Non-pigmented ciliary epithelial cell (primary cell): ENCODE measurements around the gene CLSTN1.
"Not testable (repeated sequence)": the region's sequence is repeated elsewhere in the genome, so short reads cannot be mapped to it uniquely, and the experiment has no call there.

ENCODE experiments used
- DNase-seq: peaks from one replicate; pipeline ENCODE4 v3.0.0-alpha.2; 2010; ENCODE audit warnings: low read depth

The CLSTN1 gene

DNA sequence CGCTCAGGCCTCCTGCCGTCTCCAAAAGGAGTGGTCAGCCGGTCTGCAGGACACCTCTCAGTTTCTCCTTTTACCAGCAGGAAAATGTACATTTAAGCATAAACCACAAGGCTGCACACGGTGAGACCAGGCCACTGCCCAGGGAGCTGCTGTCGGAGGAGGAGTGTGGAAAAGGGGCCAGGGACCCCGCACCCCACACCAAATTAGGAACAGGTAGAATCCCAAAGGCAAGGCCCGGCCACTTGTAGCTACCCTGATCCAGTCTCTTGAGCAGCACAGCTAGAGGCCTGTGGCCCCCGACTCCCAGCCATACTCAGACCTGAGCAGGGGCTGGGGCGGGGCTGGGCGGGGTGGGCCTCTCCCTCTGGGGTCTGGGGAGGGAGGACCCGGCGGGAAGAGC is 94.2 kb downstream of the CLSTN1 start:
- DNase-seq: no peak

DNA sequence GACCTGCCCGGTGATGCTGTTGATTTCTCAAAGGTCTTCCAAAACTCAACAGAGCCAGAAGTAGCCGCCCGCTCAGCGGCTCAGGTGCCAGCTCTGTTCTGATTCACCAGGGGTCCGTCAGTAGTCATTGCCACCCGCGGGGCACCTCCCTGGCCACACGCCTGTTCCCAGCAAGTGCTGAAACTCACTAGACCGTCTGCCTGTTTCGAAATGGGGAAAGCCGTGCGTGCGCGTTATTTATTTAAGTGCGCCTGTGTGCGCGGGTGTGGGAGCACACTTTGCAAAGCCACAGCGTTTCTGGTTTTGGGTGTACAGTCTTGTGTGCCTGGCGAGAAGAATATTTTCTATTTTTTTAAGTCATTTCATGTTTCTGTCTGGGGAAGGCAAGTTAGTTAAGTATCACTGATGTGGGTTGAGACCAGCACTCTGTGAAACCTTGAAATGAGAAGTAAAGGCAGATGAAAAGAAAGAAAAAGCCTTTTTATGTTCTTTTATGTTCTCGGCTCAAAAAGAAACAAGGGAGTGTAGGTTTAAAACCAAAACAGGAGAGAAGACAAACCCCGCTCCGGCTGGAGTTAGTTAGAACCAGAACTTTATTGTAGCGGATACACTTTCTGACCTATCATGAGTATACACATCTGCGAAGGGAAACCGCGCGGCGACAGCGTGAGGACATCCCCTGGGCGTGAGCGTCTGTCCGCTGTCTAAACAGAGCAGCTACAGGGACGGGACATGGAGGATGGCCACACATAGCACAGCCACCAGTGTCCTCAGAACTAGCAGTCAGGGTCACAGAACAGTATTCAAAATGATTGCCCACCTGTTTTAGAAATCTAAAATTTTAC is 95.1 kb downstream of the CLSTN1 start:
- DNase-seq: no peak

DNA sequence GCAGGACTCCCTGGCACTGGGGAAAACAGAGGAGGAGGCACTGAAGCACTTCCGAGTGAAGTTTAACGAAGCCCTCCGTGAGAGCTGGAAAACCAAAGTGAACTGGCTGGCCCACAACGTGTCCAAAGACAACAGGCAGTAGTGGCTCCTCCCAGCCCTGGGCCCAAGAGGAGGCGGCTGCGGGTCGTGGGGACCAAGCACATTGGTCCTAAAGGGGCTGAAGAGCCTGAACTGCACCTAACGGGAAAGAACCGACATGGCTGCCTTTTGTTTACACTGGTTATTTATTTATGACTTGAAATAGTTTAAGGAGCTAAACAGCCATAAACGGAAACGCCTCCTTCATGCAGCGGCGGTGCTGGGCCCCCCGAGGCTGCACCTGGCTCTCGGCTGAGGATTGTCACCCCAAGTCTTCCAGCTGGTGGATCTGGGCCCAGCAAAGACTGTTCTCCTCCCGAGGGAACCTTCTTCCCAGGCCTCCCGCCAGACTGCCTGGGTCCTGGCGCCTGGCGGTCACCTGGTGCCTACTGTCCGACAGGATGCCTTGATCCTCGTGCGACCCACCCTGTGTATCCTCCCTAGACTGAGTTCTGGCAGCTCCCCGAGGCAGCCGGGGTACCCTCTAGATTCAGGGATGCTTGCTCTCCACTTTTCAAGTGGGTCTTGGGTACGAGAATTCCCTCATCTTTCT is 96.7 kb downstream of the CLSTN1 start:
- no peak for DNase-seq

DNA sequence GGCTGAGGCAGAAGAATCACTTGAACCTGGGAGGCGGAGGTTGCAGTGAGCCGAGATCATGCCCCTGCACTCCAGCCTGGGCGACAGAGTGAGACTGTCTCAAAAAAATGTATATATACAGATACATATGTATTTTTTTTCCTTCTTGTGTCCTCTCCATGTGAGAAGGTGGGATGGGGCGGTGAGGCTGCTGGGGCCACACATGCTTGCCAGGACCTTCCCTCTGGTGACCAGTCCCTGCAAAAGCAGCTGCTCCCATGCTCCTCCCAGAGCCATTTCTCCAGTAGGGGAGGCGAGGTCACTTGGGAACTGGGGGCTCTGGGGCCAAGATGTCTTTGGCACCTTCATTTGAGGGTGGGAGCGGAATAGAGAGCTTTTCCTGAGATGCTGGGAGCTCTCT is 97.4 kb downstream of the CLSTN1 start:
- no peak for DNase-seq

DNA sequence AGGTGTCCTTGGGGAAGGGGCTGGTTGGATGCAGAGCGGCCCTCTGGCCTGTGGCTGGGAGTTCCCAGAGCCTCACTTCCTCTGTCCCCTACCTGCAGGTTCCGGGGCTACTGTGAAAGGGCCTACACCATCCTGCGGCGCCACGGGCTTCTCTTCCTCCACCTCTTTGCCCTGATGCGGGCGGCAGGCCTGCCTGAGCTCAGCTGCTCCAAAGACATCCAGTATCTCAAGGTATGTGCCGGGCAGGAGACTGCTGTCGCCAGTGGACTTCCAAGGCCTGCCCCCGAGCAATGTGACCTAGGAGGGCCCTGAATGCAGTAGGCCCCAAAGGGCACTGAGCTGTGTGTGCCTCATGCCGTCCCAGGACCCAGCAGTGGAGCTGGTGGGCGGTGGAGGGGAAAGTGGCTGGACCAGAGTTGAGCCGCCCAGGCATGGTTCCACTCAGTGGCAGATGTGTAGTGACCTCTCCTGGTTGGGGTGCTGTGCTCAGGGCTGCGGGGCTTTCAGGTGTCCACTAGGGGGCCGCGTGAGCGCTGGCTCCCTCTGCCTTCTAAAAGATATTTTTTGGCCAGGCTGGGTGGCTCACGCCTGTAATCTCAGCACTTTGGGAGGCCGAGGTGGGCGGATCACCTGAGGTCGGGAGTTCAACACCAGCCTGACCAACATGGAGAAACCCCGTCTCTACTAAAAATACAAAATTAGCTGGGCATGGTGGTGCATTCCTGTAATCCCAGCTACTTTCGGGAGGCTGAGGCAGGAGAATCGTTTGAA is 98.9 kb downstream of the CLSTN1 start:
- no peak for DNase-seq

DNA sequence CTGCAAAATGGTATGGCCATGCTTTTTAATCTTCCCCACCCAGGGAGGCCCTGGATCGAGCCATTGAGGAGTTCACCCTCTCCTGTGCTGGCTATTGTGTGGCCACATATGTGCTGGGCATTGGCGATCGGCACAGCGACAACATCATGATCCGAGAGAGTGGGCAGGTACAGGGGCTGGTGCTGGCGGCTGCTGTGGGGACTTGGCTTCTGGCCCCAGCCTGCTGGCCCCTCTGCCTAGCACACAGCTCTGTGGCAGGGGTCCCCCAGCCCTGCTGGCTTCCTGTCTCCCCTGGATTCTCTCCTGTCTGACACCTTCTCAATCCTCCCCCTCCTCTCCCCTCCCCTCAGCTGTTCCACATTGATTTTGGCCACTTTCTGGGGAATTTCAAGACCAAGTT is 99.8 kb downstream of the CLSTN1 start:
- DNase-seq: no peak

DNA sequence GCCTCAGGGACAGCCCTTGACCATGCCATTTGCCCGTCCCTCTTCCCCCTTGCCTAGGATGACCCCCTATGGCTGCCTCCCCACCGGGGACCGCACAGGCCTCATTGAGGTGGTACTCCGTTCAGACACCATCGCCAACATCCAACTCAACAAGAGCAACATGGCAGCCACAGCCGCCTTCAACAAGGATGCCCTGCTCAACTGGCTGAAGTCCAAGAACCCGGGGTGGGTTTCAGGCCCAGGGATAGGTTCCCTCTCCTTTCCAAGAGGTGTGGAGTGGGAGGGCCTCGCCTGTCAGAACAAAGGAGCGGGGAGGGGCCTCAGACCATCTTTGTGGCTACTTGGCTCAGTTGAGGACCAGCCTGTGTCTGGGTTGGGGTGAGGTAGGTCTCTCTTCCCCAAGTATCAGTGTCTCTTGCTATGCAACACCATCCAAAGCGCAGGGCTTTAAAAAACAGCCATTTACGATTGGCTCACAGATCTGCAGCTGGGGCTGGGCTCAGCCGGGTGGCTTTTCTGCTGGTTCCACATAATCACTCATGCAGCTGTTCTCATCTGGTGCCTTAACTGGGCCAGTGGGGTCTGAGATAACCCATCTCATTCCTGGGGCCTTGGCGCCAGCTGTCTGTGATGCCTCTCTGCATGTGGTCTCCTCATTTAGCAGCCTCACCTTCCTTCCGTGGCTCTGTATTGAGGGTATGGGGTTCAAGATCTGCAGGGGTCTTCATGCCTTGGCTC is 100.5 kb downstream of the CLSTN1 start:
- DNase-seq: no peak

DNA sequence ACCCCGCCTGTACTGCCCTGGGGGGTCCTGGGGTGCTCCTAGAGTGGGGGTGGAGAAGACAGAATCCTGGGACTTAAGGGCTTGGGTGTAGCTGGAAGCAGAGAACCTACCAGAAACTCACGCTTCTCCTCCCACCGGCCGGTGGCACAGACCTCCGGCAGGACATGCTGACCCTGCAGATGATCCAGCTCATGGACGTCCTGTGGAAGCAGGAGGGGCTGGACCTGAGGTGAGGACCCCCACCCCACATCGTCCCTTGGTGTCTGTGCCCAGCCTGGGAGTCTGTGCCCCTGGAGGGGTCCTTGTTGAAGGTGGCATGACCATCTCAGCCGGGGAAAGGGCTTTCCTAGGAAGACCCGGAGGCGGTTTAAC is 101.4 kb downstream of the CLSTN1 start:
- DNase-seq: no peak

DNA sequence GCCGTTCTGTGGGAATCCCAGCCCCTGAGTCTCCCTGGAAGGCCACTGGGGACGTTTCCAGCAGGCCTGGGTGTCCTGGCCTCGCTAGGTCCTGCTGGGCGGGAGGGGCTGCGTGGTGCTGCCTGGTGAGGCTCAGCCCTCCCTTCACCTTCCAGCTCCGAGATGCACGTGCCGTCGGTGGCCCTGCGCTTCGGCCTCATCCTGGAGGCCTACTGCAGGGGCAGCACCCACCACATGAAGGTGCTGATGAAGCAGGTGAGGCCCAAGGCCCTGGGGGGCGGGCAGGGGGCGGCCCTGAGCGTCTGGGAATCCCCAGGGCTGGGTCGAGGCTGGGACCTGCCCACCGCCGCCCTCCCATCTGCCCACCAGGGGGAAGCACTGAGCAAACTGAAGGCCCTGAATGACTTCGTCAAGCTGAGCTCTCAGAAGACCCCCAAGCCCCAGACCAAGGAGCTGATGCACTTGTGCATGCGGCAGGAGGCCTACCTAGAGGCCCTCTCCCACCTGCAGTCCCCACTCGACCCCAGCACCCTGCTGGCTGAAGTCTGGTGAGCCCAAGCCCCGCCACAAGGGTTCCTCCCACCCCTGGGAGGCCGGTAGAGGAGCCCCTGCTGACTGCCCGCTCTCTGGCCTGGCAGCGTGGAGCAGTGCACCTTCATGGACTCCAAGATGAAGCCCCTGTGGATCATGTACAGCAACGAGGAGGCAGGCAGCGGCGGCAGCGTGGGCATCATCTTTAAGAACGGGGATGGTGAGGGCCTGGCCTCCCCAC is 102.0 kb downstream of the CLSTN1 start:
- DNase-seq: no peak

DNA sequence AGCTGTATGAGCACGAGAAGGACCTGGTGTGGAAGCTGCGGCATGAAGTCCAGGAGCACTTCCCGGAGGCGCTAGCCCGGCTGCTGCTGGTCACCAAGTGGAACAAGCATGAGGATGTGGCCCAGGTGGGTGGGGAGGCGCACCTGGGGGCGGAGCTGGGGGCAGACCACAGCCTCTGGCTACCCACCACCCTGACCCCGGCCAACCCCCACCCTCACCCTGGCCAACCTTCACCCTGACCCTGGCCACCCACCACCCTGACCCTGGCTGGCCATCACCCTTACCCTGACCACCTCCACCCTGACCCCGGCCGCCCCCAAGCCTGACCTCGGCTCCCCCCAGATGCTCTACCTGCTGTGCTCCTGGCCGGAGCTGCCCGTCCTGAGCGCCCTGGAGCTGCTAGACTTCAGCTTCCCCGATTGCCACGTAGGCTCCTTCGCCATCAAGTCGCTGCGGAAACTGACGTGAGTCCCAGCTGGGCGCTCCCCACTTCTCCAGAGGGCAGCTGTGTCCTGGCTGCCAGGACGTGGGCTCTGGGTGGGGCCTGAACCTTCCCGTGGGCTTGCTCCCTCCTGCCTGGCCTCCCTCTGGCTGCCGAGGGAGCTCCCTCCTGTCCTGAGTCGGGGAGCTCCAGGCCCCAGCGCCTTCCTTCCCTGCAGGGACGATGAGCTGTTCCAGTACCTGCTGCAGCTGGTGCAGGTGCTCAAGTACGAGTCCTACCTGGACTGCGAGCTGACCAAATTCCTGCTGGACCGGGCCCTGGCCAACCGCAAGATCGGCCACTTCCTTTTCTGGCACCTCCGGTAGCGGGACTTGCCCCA is 102.8 kb downstream of the CLSTN1 start:
- no peak for DNase-seq

DNA sequence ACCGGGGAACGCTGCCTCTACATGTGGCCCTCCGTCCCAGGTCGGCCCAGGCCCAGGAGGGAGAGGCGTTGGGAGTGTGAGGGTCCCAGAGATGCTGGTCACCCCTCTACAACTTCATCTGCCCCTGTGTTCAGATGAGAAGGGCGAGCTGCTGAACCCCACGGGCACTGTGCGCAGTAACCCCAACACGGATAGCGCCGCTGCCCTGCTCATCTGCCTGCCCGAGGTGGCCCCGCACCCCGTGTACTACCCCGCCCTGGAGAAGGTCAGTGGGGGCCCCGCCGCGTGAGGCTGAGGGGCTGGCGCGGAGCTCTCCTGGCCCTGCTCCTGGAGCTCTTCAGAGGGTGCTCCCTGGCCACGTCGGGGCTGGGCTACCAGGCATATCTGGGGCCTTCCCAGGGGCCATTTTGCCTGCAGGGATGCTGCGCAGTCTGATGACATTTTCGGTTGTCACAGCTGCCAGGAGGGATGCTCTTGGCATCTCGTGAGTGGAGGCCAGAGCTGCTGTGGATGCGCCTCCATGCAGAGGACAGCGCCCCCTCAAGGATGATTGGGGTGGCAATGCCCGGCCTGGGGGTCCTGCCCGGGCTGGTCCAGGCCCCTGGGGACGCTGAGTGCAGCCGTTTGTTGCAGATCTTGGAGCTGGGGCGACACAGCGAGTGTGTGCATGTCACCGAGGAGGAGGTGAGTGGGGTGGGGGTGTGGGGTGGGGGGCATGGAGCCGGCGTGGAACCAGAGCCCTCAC is 103.6 kb downstream of the CLSTN1 start:
- DNase-seq: no peak

DNA sequence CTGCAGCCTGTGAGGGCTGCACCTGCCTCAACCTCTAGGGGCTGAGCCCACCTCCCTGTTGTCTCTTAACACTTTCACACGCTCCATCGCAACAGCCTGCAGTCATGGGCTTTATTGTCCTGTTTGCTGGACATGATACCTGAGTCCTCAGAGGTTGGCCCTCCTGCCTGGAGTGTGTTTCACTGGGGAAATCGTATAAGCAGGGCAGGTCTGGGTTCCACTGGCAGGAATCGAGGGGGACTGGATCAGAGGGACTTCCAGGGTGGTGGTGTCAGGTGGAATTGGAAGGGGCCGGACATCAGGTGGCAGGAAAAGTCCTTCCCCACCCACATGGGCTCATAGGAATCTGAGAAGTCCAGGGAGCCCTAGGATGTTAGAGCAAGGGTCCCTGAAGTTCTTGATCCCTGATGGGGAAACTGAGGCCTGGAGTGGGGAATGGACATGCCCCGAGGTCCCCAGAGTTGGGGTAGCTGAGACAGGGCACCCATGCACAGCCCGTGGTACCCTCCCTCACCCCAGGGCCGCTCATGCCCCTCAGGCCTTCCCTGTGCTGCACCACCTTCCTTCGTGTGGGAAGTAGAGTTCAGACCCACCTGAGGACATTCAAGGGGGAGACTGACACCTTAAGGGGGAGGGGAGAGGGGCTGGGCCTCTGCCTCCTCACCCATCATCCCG is 105.6 kb downstream of the CLSTN1 start:
- no peak for DNase-seq

DNA sequence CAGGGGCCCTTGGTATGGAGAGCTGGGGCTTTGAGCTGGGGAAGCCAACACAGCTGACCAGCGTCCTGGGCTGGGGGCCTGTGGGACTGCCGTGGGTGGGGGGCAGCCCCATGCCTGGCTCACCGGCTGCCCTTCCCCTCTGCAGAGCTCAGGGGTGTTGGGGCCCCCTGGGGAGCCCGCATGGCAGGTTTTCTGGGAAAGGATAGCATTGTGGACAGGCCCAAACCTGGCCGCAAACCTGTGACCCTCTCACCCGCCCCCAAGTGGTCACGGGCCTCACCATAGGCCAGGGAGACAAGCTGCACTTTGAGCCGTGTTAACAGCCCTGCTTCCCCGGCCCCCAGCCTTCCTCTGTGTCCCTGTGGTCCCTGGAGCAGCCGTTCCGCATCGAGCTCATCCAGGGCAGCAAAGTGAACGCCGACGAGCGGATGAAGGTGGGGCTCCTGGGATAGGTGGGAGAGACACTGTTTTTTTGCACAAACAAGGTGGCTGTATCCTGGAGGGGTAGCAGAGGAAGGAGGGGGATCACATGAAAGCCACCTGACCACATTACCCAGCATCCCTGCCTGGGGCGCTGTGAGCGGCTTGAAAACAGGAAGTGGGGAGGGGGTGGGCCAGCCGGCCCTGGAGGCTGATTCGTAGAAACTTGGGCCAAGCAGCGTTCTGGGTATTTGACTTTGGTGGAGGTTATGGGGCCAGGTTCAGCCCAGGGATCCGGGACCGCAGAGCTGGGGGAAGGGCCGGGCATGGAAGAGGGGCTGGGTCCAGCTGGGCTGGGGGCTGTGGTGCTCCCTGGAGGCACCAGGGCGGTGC is 106.4 kb downstream of the CLSTN1 start:
- DNase-seq: no peak

DNA sequence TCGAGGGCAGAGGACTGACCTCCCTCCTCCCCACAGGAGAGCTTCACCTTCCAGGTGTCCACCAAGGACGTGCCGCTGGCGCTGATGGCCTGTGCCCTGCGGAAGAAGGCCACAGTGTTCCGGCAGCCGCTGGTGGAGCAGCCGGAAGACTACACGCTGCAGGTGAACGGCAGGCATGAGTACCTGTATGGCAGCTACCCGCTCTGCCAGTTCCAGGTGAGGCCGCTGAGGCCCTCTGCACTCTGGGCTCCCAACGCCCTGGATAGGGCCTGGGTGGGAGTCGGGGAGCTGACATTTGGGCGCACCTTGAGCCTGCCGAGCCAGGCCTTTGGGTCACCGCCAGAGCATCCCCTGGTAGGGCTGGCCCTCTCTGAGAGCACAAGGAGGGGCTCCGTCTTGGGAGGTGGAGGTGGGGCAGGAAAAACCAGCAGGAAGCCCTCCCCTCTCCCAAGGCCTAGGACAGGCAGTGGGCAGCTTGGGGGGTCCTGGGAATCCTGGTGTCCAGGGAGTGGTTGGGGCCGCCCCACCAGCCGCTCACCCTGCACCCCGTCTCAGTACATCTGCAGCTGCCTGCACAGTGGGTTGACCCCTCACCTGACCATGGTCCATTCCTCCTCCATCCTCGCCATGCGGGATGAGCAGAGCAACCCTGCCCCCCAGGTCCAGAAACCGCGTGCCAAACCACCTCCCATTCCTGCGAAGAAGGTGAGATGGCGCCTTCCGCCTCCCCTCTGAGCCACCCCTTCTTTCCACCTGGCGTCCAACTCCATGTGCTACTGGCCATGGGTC is 107.2 kb downstream of the CLSTN1 start:
- no peak for DNase-seq

DNA sequence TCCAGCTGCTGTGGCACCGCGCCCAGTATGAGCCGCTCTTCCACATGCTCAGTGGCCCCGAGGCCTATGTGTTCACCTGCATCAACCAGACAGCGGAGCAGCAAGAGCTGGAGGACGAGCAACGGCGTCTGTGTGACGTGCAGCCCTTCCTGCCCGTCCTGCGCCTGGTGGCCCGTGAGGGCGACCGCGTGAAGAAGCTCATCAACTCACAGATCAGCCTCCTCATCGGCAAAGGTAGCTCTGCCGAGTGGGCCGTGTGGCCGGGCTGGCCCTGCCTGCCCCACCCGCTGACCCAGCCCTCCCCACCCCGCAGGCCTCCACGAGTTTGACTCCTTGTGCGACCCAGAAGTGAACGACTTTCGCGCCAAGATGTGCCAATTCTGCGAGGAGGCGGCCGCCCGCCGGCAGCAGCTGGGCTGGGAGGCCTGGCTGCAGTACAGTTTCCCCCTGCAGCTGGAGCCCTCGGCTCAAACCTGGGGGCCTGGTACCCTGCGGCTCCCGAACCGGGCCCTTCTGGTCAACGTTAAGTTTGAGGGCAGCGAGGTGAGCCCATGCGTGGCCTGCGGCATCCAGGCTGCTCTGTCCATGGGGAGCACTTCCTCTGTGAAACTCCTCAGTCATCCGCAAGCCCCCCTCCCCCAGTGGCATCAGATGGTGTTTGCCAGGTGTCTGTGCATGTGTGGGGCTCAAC is 108.1 kb downstream of the CLSTN1 start:
- no peak for DNase-seq

DNA sequence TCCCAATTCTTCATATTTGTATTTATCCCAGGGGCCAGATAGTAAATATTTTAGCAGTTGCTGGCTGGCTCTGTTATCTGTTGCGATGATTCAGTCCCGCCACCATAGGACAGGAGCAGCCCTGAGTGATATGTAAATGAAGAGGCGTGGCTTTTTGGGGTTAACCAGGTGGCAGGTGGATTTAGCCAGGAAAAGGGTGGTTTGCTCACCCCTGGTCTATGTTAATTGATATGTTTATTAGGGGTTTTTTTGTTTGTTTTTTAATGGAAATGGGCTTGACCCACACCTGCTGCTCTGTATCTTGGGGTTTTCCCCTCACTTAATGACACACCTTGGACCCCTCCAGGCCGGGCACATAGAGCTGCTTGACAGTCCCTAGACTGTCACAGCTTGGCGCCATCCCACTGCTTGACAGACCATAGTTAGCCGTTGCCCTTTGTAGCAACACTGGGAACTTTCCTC is 109.5 kb downstream of the CLSTN1 start:
- DNase-seq: no peak

DNA sequence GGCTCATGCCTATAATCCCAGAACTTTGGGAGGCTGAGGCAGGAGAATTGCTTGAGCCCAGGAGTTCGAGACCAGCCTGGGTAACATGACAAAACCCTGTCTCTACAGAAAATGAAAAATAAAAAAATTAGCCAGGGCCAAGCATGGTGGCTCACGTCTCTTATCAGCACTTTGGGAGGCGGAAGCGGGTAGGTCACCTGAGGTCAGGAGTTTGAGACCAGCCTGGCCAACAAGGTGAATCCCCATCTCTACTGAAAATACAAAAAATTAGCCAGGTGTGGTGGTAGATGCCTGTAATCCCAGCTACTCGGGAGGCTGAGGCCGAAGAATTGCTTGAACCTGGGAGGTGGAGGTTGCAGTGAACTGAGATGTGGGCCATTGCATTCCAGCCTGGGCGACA is 111.0 kb downstream of the CLSTN1 start:
- not testable (repeated sequence) for DNase-seq
